Lower lobe of right lung (tissue), 2 donors: ENCODE results near the gene EFHC2. TPM values are rescaled to one million over a fixed set of nuclear protein-coding genes. Genes with fewer than 3 reads are reported as not detected.

ENCODE experiments used
- ATAC-seq, 2 donors: fragments of 200-7000 bp; cut with Tn5 transposase; one replicate each; pipeline ENCODE4 v1.9.1; 2020 to 2022; ENCODE audit warnings: mild to moderate bottlenecking in 2 of 2, moderate library complexity in 2 of 2
- DNase-seq: peaks from one replicate; pipeline ENCODE4 v3.0.0-alpha.2; 2020
- H3K27ac ChIP-seq: fragments of 200-600 bp; one replicate; pipeline ENCODE4 v1.8.0; 2022
- H3K27me3 ChIP-seq: fragments of 200-600 bp; one replicate; pipeline ENCODE4 v1.8.0; 2022; ENCODE audit warnings: low read depth
- H3K36me3 ChIP-seq: fragments of 200-600 bp; one replicate; pipeline ENCODE4 v1.8.0; 2022; ENCODE audit warnings: mild to moderate bottlenecking
- H3K4me1 ChIP-seq: fragments of 200-600 bp; one replicate; pipeline ENCODE4 v1.8.0; 2022
- H3K4me3 ChIP-seq: fragments of 200-600 bp; one replicate; pipeline ENCODE4 v1.8.0; 2022; ENCODE audit warnings: mild to moderate bottlenecking
- H3K9me3 ChIP-seq: fragments of 200-600 bp; one replicate; pipeline ENCODE4 v1.8.0; 2022
- CTCF ChIP-seq: fragments of 200-600 bp; IDR thresholded peaks from one replicate; pipeline ENCODE4 v1.8.0; 2022; ENCODE audit warnings: antibody characterized with exemption, mild to moderate bottlenecking
- intact Hi-C: fragments of 100-400 bp; cut with DNase I; formaldehyde crosslinking; loops from one replicate; pipeline ENCODE4 v1.11.0; 2022
- total RNA-seq: library from RNA; stranded (reverse); fragmentation: NEBNext Ultra II Directional; extraction: Animal tissue kit (Norgen Biotek cat#: 25700); gene quantifications from one replicate; pipeline ENCODE4 v1.2.1, GENCODE V29; 2021
- donor health status: DM: no; HTN: yes; CAD: no; lungs with severe emphysema.

The EFHC2 gene
- total RNA-seq, 1 donor from 2014 or later, result 2.5 TPM

GRCh38 chrX:44113337-44113736 lies 230.1 kb downstream of the EFHC2 start:
- Histone ChIP-seq H3K27ac (no peak overlapping the region), H3K9me3 (no peaks in the 10 kb centered on the region), H3K4me3 (no peak overlapping the region), H3K27me3 (no peaks in the 10 kb centered on the region), H3K4me1 (no peaks in the 10 kb centered on the region), H3K36me3 (no peaks in the 10 kb centered on the region)
- ATAC-seq, result no peak
- intact Hi-C loops, result no loop called here
- TF ChIP-seq CTCF, result no peak
- no peak for DNase-seq

GRCh38 chrX:44106864-44107263 lies 236.6 kb downstream of the EFHC2 start:
- Histone ChIP-seq H3K36me3 (no peaks in the 10 kb centered on the region), H3K9me3 (no peaks in the 10 kb centered on the region), H3K27me3 (no peaks in the 10 kb centered on the region), H3K4me3 (no peak overlapping the region), H3K4me1 (no peaks in the 10 kb centered on the region), H3K27ac (no peak overlapping the region)
- no peak for TF ChIP-seq CTCF
- DNase-seq (no peak), ATAC-seq (no peak)
- intact Hi-C loops, result no loop called here

GRCh38 chrX:44105228-44105913 lies 238.1 kb downstream of the EFHC2 start:
- DNase-seq (no peak), ATAC-seq (no peak)
- no peaks in the 10 kb centered on the region for H3K4me1 ChIP-seq
- no peaks in the 10 kb centered on the region for H3K27me3 ChIP-seq
- TF ChIP-seq CTCF, result no peak
- no peak overlapping the region for H3K27ac ChIP-seq
- no peaks in the 10 kb centered on the region for H3K36me3 ChIP-seq
- no peaks in the 10 kb centered on the region for H3K9me3 ChIP-seq
- no peak overlapping the region for H3K4me3 ChIP-seq
- intact Hi-C loops, result no loop called here

GRCh38 chrX:44104699-44105098 lies 238.8 kb downstream of the EFHC2 start:
- Histone ChIP-seq H3K9me3 (no peaks in the 10 kb centered on the region), H3K27me3 (no peaks in the 10 kb centered on the region), H3K27ac (no peak overlapping the region), H3K4me3 (no peak overlapping the region), H3K4me1 (no peaks in the 10 kb centered on the region), H3K36me3 (no peaks in the 10 kb centered on the region)
- no peak for TF ChIP-seq CTCF
- no peak for DNase-seq
- ATAC-seq, result no peak
- intact Hi-C loops, result no loop called here

- no peaks in the 10 kb centered on the region for H3K9me3 ChIP-seq
- intact Hi-C loops, result no loop called here
- TF ChIP-seq CTCF, result no peak
- ATAC-seq, result no peak
- H3K4me1 ChIP-seq, result no peaks in the 10 kb centered on the region
- H3K36me3 ChIP-seq, result no peaks in the 10 kb centered on the region
- H3K27me3 ChIP-seq, result no peaks in the 10 kb centered on the region
- H3K27ac ChIP-seq, result no peak overlapping the region
- H3K4me3 ChIP-seq, result no peak overlapping the region
- no peak for DNase-seq
Observed at GRCh38 chrX:44101281-44101680, 242.2 kb downstream of the EFHC2 start.
